ENCODE data around the gene MYOM3.
A peak's percentile ranks its signal among the peaks of the same experiment; 100 is the strongest.

MYOM3 gene

DNA sequence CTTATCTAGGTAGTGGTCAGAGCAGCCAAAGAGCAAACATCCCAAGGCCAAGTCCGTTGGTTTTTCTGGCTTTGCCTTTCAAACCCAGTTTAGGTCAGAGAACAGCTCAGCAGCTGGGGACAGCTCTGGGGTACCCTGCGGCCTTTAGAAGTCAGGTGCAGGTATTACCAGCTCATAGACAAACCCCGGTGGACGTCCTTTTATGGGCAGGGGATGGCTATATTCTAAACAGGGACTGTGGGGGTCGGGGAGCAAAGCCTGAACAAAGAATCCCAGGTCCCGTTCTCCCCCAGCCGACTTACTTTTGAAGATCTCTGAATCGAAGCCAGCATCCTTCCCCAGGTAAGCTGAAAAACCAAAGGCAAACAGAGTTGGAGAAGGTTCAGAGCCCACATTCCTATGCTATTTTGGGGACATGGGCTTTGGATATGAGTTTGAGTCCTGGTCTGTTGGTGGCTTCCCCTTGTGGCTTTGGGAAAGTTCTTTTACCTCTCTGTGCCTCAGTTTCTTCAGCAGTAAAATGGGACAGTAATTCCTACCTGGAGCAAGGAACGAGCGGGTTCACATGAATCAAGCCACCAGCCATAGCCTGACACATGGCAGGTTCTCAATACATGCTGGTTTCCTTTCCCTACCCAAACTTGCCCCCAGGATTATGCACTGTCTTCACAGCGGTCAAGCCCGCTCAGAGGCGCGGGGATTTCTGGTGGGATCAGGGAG, 16.6 kb downstream of the MYOM3 start:
- DNase-seq: no peak

DNA sequence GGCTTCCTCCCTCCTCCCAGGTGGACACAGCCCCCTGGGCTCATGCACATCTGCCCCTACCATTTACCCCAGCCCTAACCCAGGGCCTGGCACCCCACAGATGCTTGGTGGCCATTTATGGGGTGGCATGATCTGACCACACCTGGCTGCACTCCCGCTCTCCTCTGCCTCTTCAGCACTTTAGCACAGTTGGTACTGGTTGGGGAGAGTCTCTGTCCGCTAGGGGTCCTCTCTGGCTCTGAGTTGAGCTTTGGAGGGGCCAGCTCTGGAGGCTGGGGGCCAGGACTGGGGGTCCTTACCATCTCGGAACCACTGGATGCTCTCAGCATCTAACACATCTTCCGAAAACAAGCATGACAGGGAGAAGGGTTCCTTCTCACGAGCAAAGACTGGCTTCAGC, 17.4 kb downstream of the MYOM3 start:
- no peak for DNase-seq

DNA sequence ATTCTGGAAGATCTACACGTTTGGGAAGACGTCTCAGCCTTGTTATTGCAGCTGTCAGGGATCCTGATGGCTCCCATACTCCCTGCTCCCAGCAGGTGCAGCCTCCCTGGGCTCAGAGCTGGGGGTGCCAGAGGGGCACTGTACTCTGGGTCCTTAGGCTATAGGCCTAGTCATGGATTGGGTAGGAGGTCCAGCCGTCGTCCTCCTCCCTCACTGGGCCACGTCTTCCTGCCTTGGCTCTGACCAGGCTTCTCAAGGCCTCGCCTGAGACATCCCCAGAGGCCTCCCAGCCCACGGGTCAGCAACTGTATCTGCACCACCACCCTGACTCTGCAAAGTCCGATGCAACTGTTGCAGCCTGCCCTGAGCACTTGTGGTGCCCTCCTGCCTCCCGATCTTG, 18.2 kb downstream of the MYOM3 start:
- no peak for DNase-seq

DNA sequence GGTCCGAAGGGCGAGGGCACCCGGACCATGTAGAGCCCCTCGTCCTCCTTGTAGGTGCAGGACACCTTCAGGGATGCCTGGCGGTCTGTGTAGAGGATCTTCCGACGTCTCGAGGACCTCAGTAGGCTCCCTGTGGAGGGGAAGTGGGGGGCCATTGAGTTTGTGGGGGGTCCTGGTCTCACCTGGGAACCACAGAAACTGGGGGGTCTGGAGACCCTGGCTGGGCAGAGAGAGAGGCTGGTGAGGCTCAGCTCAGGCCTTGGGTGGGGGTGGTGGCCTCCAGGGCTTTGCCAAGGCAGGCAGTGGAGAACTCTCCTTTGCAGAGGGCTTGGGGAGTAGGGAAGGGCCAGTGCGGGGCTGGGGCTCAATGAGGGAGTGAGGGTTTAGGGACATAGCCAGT, 19.0 kb downstream of the MYOM3 start:
- no peak for DNase-seq

DNA sequence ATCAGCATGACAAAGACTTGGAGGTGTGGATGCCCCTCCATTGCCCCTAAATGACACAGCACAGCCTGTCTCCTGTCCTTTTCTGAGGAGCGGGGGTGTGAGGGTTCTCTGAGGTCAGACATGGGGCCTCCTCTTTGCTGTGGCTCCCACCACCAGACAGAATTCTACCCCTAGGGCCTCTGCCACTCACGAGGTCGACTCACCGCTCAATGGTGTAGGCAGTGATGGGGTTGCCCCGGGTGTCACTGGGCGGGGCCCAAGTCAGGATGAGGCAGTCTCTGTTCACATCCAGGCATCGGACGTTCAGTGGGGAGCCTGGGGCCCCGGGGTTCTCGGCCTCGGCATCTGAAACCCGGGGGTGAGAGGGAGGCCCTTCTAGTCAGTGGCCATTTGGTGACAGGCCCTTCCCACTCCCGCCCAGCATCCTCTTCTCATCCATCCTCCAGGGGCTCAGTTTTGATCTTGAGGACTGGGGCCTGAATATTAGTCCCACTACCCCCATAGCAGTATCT, 19.9 kb downstream of the MYOM3 start:
- DNase-seq: no peak

DNA sequence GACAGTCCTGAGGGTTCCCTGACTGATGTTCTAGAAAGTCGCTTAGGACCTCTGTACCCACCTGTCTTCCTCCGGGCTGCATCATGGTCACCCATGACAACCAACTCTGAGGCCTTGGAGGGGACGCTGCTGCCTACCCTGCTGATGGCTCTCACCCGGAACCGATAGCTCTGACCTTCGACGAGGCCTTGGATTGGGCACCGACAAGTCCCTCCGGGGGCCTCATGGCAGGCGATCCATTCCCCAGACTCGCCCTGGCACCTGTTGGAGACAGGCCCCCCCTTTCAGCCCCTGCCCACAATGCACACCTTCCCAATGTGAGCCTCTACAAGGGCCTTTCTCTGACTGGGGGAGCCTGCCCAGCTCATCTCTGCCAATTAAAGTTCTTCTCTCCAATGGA, 21.2 kb downstream of the MYOM3 start:
- DNase-seq: no peak

DNA sequence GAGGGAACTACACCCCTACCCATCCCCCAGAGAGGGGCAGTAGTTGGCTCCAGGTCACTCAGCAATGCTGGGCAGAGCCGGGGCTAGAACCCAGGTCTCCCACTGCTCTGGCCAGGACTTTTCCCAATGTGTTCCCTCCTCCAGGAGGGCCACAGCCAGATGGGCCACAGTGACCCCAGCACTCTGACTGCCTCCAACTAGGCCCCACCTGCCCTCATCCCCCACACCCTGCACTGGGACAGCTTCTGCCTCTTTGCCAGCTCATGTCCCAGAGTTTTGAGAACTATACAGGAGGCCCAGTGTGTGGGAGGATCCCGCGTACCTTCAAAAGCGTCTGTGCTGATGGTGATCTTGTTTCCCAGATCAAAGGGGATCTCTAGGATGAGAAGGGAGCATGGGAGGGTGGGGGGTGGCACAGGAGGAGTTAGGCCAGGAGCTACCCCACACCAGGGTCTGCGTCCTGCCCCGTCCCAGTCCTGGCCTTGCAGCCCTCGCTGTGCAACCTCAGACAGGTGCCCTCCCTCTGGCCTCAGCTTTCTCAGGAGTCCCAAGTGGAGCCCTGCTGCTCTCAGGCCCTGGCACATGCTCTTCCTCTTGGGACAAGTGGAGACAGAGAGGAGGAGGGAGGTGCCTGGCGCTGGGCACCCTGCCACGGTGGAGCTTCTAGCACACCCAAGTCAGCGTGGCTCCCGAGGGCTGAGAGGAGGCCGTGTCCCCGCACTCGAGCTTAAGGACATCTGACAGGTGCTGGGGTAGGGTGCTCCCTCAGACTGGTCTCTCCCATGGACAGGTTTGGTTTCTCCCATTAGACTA, 22.0 kb downstream of the MYOM3 start:
- no peak for DNase-seq

DNA sequence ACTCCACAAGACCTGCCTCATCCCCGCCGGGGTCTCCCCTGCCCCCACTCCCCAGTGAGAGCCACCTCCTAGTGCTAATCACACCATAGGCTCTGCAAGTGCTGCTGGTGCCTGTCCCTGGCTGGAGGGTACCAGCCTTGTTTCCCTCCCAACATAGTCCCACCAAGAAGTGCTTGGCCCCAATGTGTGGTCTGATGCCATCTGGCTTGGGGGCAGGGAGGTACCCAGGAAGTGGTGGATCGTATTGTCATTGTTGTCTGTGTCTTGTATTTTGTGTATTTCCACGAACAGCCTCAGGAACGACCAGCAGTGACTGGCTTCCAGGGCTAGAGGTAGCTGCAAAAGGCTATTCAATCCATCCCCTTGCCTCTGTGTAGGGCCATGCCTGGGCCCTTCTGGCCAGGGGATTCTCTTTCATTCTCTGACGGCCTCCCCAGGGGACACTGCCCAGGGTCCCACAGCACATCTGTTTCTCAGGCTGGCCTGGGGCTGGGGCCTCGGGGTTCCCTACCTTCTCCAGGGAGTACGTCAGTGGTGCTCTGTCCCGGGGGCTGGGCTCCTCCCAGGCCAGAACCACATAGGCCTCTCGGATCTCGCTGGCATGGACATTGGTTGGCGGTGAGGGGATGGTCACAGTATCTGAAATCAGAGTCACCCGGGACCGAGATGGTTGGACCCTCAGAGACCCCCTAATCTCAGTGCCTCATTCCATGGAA, 22.8 kb downstream of the MYOM3 start:
- DNase-seq: no peak

DNA sequence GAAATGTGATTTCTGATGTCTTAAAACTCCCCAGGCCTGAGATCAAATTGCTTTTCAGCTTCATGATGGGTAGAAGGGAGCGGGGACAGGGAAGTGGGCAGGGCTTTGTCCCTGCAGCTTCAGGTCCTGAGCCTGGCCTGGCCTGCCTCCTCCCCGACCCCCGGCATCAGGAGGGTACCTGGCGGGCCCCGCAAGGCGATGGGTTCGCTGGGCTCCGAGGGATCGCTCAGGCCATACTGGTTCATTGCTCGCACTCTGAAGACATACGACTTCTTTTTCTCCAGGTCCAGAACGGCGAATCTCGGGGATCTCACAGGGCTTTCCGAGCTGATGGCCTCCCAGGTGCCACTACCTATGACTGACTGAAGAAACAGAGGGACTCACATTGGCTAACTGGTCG, 25.5 kb downstream of the MYOM3 start:
- DNase-seq: no peak

DNA sequence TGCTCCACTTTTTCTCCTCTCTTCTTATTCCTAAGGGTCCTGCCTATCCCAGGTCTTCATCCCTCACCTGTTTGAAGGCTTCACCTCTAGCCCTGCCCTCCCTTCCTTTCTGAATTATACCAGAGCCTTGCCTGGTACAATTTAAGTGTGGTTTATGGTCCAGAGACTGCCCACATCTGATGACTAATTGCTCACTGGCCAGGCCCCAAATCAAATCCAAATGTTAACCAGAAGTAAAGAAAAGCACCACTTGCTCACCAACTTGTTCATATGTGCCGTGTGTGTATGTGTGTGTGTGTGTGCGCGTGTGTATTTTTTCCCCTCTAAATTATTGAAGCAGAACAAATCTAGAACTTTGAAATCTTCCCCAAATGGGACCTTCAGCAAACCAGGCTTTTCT, 26.4 kb downstream of the MYOM3 start:
- peak; percentile 16 for DNase-seq

DNA sequence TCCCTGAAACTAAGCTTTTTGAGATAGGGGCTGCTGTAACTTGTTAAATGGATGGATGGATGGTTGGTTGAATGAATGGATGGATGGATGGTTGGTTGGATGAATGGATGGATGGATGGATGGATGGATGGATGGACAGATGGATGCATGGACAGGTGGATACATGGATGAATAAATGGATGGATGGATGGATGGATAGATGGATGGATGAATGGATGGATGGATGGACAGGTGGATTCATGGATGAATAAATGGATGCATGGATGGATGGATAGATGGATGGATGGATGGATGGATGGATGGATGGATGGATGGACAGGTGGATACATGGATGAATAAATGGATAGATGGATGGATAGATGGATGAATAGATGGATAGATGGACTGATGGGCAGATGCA, 26.9 kb downstream of the MYOM3 start:
- no peak for DNase-seq

DNA sequence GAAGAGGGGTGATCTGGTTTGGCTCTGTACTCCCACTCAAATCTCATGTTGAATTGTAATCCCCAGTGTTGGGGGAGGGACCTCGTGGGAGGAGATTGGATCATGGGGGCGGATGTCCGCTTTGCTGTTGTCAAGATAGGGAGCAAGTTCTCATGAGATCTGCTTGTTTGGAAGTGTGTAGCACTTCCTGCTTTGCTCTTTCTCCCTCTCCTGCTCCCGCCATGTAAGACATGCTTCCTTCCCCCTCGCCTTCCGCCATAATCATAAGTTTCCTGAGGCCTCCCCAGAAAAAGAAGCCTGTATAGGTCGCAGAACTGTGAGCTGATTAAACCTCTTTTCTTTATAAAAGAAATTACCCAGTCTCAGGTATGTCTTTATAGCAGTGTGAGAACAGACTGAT, 27.9 kb downstream of the MYOM3 start:
- no peak for DNase-seq

DNA sequence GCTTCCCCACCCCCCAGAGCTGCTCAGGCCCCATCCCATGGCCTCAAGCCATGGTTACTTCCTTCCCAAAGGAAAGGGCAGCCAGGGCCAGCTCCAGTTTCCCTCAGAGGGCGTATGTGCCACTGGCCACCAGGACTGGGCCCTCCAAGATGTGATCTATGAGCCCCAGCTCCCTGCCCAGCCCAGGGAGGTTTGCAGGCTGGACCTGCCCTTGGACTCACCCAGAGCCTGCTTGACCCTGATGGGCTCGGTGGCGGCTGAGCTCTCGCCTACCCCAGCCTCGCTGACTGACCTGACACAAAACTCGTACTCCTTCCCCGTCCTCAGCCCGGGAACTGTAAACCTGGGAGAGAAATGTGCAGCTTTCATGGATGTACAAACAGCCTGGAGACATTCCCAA, 29.6 kb downstream of the MYOM3 start:
- DNase-seq: no peak

DNA sequence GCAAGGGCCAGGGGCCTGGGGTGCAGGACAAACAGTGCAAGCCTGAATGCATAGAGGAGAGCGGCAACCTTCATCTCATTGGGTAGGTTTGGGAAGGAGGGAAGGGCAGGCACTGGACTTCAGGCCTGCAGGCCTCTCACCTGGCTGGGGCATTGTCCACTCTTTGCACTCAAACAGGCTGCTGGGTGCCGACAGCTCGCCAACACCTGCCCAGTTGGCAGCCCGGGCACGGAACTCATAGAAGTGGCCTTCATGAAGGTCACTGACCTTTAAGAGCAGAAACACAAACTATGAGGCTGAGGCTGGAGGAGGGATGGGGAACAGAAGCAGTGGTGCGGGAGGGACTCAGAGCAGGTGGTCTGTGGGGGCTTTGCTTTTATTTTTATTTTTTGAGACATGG, 30.7 kb downstream of the MYOM3 start:
- DNase-seq: no peak

DNA sequence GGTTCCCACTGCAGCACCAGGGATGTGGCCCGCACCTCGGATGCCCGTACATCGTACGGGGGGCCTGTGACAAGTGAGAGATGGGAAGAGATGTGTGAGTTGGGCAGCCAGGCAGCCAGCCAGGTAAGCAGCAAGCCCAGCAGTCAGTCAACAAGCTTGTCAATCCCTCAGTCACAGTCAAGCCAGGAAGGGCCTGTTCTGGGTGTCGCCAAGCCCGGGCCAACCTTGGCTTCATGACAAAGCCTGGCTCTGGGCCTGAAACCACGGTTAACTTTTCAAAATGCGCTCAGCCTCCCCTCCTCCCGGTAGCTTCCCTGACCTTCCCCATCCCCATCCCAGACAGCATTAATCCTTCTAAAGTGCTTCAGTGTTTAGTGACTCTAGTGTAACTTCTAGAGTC, 31.8 kb downstream of the MYOM3 start:
- DNase-seq: no peak

DNA sequence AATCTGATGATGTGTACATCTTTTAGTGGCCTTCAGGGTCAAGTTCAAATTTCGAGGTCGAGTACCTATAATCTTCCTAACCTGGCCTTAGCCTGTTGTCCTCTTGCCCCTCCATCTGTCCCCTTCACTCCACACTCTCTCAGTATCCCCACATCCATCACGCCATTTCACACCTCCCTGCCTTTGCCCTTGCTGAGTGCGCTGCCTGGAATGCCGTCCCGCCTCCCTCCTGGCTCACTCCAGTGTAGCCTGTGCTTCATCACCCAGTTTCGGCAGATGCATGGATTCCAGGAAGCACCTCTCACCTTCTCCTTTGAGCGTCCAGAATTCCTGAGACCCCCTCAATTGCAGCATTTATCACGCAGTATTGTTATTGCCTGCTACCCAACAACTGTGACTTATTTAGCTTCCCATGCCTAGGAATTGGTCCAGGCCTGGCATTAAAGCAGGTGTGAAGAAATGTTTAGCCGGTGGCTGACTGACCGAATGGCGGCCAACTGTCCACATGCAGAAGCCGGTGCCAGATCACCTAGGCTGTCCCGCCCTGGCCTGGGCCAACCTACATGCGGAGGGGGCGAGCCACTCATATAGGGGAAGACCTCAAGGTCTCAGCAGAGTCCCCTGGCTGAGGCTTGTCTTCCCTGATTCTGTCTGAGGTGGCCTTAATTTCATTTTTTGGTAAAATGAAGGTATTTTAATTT, 34.5 kb downstream of the MYOM3 start:
- DNase-seq: no peak

DNA sequence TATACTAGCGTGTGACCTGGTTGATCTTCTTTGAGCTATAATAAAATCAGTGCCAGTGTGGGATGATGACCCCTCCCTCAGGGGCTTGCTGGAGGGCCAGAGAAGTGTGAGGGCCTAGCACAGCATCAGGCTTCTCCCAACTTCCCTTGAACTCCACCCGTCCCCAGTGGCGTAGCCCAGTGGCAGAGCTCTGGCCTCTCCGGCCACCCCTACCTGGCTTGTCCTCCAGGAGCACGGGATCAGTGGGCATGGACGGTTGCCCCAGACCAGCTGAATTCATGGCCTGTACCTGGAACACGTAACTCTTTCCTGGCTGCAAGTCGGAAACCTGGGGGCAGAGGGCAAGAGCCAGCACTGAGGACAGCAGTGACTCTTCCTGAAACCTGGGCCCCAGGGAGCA, 36.0 kb downstream of the MYOM3 start:
- no peak for DNase-seq

DNA sequence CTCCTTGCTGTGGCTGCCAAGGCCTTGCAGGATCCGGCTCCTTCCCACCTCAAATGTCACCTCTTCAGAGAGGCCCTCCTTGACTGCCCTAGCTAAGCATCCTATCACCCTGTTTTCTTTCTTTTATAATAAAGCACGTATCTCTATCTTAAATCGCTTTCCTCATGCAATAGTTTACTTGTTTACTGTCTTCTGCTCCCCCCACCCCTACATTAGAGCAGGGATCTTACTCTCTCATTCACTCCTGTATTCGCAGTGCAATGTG, 36.4 kb downstream of the MYOM3 start:
- DNase-seq: no peak

DNA sequence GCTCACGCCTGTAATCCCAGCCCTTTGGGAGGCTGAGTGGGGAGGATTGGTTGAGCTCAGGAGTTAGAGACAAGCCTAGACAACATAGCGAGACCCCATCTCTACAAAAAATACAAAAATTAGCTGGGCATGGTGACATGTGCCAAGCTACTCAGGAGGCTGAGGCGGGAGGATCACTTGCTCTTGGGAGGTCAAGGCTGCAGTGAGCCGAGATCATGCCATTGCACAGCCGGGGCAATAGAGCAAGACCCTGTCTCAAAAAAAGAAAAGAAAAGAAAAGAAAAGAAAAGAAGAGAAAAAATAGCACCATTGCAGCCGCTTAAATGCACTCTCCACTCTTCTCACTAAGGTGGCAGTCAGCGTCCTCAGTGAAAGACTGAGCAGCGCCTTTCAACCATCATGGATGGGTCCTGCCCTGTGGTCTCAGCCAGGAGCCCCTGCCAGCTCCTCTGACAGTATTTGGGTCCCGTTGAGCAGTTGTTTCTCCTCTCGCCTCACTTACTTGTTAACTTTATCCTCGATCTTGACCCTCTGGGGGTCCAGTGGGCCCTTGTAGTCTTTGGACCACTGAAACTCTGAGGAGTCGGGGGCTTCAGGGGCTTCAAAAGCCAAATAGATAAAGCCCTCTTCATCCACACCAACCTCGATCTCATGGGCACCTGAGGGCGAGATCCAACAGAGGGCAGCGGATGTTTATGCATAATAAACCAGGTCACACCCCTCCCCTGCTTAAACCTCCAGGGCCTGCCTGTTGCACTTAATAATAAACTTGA, 36.9 kb downstream of the MYOM3 start:
- no peak for DNase-seq

DNA sequence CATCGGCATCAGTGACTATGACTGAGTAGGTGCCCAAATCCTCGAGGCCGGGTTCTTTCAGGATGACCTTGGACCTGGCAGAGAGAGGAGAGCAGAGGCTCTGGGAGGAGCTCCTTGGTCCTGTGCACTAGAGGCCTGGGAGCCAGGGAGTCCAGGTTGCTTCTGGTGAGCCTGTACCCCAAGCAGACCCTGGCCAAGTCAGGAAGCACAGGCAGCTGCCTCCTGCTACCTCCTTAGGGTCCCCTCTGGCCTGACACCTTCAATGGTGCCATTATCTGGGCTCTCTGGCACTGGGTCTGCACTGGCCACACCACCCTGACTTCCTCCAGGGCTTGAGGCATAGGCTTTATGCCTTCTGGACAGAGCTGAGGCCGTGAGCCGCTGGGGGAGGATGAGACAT, 37.7 kb downstream of the MYOM3 start:
- DNase-seq: no peak

DNA sequence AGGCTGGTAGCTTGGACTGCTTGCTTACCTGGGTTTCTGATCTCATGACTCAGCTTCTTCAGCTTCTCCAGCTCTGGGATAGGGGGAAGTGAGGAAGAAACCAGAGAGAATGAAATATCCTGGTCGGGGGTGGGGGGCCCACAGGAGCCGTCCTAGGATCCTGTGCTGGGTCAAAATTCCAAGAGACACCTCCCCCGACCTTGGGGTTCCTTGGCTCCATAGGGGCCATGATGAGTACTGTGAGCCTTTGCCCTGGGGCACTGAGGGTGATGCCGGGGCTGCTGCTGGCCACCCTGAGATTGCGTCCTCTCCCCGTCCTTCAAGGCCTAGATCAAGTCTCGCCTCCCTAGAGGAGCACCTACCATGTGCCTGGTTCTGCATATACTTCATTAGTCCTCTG, 40.0 kb downstream of the MYOM3 start:
- no peak for DNase-seq

DNA sequence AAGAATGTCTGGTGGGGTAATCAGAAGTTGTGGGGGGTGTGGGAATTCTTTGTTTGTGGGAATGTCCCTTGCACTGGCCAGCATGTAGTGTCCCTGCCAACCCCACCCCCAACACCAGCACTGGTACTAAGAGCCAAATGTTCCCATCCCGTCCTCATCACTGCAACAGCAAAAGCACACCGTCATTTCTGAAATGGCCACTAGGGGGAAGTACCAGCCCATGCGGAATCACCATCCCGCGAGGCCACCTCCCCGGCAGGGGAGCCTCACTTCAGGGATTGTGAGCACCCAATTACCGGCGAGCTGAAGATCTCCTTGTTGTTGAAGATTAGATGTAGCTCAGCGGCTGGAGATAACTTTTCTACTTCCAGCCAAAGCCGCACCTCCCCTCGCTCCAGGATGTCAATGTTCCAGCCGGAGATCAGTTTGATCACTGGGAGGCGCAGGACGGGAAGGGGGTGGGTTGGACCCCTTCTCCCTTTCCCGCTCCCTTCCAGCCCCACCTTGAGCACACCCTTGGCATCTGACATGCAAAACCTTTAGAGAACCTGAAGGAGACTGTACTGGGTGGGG, 41.0 kb downstream of the MYOM3 start:
- DNase-seq: peak; percentile 80
